HG02798 (cell line): ENCODE data around the gene CHRD.

Source experiments
- ATAC-seq: cut with Tn5 transposase; IDR thresholded peaks from one replicate; pipeline ENCODE4 v1.9.1; 2021; ENCODE audit warnings: mild to moderate bottlenecking; ENCODE audit not compliant: unreplicated experiment, poor library complexity

Gene CHRD

DNA sequence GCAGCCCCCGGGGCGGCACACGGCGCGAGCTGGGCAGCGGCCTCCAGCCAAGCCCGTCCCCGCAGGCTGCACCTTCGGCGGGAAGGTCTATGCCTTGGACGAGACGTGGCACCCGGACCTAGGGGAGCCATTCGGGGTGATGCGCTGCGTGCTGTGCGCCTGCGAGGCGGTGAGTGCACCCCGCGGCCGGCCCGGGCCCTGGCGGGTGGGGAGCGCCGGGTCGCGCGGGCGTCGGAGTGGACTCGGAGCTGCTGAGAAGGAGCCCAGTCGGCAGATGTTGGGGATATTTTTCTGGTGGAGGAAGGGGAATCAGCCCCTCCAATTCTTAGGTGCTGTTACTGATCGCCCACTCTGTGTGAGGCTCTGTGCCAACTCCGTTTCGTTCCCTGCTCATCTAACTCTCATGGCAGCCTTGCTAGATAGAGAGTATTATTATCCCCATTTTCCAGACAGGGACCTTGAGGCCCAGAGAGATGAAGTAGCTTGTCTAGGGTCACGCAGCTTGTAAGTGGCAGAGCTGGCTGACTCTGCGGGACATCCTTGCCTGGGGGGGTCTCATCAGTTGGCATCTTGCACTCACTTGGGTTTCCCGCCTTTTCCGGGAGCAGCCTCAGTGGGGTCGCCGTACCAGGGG lies 890 bp downstream of the CHRD start:
- ATAC-seq, result no peak

DNA sequence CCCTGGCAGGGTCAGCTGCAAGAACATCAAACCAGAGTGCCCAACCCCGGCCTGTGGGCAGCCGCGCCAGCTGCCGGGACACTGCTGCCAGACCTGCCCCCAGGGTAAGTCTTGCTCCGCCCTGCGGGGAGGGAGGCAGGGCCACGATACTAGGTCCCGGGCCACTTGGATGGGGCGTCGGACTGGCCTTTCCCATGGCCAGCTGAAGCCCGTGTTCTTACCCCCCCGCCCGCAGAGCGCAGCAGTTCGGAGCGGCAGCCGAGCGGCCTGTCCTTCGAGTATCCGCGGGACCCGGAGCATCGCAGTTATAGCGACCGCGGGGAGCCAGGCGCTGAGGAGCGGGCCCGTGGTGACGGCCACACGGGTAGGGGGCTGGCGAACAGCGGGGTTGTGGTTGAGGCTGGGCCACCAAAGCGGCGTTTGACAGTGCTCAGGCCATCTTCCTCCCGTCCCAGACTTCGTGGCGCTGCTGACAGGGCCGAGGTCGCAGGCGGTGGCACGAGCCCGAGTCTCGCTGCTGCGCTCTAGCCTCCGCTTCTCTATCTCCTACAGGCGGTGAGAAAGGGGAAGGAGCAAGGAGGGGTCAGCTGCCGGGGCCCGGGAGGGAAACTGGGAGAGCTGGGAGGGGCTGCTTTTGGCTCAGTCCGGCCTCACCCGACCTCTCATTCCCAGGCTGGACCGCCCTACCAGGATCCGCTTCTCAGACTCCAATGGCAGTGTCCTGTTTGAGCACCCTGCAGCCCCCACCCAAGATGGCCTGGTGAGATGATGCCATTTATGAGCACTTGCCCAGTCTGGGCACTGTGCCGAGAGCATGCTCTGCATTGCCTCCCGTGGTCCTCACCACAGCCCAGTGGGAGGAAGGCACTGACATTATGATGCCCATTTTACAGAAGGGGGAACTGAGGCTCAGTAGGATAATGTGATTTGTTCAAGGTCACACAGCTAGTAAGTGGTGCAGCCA lies 1.7 kb downstream of the CHRD start:
- no peak for ATAC-seq

DNA sequence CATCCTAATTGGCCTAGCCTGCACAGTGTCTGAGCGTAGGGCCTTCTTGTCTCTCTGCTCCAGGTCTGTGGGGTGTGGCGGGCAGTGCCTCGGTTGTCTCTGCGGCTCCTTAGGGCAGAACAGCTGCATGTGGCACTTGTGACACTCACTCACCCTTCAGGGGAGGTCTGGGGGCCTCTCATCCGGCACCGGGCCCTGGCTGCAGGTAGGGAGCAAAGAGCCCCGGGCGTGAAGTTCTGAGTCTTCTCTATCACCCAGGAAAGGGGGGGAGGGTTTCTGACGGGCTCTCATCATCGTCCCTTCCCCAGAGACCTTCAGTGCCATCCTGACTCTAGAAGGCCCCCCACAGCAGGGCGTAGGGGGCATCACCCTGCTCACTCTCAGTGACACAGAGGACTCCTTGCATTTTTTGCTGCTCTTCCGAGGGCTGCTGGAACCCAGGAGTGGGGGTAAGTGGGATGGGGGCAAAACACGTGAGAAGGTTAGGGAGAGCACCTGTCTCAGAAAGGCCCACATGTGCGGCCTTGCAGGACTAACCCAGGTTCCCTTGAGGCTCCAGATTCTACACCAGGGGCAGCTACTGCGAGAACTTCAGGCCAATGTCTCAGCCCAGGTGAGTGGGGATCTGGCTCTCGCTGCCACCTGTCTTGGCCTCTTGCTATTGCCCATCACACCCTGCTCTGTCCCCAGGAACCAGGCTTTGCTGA lies 2.6 kb downstream of the CHRD start:
- no peak for ATAC-seq

DNA sequence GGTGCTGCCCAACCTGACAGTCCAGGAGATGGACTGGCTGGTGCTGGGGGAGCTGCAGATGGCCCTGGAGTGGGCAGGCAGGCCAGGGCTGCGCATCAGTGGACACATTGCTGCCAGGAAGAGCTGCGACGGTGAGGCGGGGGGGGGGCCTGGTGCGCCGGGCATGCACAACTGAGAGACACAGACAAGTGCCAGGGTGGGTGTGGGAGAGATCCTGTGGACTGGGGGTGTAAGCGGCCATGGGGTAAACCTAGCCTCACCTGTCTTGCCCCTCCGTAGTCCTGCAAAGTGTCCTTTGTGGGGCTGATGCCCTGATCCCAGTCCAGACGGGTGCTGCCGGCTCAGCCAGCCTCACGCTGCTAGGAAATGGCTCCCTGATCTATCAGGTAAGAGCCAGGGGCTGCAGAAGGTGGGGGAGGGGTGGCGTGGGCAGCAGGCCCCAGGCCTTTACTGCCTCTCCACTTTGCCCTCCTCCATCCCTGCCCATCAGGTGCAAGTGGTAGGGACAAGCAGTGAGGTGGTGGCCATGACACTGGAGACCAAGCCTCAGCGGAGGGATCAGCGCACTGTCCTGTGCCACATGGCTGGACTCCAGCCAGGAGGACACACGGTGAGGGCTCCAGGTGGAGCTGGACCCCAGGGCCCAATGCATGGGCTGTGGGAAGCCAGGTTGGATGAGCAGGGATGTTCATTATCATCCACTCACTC lies 3.3 kb downstream of the CHRD start:
- ATAC-seq, result no peak

DNA sequence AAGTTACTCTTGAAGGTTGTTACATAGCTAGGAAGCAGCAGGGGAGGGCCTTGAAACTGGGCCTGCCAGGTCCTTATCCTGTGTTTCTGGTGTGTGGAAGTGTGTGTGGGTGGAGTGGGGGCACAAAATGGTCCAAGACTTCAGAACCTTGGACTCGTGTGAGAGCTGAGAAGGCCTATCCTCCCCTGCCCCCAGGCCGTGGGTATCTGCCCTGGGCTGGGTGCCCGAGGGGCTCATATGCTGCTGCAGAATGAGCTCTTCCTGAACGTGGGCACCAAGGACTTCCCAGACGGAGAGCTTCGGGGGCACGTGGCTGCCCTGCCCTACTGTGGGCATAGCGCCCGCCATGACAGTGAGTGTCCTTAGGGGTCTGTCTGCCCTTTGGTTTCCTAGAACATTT lies 4.5 kb downstream of the CHRD start:
- no peak for ATAC-seq

DNA sequence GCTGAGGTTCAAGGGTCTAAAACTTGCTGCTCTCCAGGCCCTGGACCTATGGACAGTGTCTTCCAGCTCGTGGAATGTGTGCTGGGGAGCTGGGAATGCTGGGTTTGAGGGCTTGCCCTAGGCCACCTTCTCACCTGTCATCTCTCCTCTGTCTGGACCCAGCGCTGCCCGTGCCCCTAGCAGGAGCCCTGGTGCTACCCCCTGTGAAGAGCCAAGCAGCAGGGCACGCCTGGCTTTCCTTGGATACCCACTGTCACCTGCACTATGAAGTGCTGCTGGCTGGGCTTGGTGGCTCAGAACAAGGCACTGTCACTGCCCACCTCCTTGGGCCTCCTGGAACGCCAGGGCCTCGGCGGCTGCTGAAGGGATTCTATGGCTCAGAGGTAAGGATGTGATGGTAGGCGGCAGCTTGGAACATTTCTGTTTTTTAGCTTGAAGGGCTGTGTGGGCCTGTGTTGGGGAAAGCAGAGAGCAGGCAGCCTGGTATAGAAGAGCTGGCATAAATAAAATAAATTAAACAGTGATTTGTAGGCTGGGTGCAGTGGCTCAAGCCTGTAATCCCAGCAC lies 5.1 kb downstream of the CHRD start:
- ATAC-seq, result no peak

DNA sequence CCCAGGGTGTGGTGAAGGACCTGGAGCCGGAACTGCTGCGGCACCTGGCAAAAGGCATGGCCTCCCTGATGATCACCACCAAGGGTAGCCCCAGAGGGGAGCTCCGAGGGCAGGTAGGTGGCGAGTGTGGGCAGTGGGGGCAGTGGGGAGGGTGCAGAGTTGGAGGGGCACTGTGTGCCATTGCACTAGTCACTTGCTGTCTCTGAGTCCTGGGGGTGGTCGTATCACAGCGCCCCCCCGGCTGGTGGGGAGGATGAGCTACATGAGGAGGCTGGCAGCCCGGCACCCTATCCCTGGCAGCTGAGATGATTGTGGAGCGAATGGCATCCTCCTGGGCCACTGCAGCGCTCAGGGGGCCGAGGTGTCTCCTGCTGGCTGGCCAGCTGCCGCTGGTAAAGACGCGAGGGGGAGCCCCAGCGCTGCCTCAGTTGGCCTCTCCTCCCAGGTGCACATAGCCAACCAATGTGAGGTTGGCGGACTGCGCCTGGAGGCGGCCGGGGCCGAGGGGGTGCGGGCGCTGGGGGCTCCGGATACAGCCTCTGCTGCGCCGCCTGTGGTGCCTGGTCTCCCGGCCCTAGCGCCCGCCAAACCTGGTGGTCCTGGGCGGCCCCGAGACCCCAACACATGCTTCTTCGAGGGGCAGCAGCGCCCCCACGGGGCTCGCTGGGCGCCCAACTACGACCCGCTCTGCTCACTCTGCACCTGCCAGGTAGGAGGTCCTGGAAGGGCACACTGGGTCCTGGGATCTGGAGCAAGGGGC lies 6.4 kb downstream of the CHRD start:
- ATAC-seq, result no peak

DNA sequence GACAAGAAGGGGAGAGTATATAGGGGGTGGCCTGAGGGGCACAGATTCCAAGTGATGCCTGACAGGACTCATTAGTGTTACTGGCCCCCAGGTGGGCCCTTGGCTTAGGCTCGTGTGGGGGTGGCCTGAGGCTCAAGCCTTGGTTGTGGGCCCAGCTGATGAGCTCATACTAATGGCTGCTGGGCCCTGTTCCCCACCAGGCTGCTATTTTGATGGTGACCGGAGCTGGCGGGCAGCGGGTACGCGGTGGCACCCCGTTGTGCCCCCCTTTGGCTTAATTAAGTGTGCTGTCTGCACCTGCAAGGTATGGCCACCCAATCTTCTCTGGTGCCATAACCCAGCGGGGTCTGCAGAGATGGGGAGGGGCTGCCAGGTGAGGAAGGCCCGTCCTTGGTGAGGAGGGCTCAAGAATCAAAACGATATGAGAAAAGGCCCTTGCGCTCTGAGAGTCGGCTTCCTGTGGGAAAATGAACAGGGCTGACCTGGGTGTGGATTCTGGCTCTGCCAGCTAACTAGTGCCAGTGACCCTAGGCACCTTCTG lies 7.4 kb downstream of the CHRD start:
- no peak for ATAC-seq

DNA sequence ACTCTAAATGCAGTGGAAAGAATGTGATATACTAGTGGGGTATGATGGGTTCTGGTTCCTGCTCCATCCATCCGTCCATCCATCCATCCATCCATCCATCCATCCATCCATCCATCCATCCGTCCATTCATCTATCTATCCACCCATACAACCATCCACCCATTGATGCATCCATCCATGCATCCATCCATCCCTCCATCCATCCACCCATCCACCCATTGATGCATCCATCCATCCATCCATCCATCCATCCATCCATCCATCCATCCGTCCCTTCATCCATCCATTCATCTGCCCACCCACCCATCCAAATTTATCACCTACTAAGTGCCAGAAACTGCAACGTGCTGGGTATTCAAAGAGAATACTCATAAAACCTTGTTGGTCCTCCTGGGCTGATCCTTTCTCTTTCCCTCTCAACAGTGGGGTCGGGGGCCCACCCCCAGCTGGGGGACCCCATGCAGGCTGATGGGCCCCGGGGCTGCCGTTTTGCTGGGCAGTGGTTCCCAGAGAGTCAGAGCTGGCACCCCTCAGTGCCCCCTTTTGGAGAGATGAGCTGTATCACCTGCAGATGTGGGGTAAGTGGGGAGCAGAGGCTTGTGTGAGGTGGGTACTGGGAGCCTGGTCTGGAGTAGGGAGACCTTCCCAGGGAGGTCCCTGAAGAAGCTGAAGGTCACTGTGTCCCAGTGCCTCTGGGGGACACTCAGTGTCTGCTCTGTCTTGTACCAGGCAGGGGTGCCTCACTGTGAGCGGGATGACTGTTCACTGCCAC lies 8.5 kb downstream of the CHRD start:
- ATAC-seq, result no peak

DNA sequence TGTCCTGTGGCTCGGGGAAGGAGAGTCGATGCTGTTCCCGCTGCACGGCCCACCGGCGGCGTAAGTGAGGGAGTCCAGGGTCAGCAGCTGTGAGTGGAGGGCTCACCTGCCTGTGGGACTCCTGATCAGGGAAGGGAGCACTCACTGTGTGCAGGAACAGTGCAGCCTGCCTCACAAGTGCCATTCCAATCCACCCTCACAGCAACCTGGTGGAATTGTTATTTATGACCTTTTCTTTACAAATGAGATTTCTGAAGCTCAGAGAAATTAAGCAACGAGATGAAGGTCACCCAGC lies 9.0 kb downstream of the CHRD start:
- no peak for ATAC-seq

DNA sequence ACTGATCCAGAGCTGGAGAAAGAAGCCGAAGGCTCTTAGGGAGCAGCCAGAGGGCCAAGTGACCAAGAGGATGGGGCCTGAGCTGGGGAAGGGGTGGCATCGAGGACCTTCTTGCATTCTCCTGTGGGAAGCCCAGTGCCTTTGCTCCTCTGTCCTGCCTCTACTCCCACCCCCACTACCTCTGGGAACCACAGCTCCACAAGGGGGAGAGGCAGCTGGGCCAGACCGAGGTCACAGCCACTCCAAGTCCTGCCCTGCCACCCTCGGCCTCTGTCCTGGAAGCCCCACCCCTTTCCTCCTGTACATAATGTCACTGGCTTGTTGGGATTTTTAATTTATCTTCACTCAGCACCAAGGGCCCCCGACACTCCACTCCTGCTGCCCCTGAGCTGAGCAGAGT lies 9.5 kb downstream of the CHRD start:
- no peak for ATAC-seq

DNA sequence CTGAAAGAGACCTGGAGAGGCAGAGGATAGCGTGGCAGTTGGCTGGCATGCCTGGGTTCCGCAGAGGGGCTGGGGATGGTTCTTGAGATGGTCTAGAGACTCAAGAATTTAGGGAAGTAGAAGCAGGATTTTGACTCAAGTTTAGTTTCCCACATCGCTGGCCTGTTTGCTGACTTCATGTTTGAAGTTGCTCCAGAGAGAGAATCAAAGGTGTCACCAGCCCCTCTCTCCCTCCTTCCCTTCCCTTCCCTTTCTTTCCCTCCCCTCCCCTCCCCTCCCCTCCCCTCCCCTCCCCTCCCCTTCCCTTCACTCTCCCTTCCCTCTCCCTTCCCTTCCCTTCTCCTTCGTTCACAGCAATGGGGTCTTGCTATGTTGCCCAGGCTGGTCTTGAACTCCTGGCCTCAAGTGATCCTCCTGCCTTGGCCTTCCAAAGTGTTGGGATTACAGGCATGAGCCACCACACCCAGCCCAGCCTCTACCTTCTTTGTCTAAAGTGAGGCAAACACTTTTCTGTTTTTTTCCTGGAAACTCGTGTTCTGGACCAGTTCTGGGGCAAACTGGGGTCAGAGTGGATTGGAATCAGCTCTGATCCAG lies 10.2 kb downstream of the CHRD start:
- ATAC-seq, result no peak

DNA sequence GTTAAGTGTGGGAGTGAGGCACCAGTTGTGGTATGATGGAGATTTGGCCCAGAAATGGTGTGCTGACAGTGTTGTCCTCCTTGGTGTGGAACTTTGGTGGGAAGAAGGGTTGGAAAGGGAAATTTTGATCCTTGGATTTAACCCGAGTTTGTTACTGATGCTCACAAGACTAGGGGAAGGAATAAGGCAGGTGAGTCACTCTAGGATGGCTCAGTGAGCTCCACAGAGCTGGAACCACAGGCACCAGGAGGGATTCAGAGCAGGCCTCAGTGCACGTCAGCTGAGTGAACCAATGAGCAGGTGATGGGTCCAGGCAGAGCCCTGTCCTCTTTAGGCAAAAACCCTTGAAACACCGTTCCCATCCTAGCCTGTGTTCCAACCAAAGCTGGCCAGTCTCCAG lies 11.4 kb downstream of the CHRD start:
- ATAC-seq, result no peak

DNA sequence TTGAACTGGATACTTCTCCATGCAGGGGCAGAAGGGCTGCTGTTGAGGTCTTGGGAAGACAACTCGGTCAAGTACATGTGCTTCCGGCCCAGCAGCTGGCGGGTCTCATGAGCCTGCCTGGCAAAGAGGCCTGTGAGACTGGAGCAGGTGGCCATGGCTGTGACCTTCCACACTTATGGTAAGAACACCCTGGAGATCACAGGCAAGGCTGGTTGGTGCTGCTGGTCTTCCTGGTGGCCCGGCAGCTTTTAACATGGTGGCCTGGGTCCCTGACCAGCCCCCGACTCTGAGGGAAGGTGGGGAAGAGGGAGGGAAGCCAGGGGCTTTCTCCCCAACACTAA lies 15.4 kb downstream of the CHRD start:
- ATAC-seq, result no peak

DNA sequence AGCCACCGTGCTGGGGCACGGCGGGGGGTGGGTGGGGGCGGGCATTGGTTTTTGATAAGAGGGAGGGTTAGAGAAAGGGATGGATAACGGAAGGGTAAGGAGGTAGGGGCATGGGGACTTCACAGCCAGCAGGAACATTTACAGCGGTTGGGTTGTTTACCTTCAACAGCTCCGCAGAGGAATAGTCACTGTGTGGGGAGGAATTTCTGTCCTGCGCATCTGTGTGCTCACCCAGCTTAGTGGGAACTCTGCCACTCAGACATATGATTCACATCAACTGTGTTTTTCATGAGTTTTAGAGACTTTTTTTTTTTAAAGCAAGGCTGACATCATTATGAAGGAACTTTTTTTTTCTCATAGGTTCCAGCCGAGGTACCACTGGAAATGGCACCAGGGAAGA lies 19.6 kb downstream of the CHRD start:
- ATAC-seq, result no peak

DNA sequence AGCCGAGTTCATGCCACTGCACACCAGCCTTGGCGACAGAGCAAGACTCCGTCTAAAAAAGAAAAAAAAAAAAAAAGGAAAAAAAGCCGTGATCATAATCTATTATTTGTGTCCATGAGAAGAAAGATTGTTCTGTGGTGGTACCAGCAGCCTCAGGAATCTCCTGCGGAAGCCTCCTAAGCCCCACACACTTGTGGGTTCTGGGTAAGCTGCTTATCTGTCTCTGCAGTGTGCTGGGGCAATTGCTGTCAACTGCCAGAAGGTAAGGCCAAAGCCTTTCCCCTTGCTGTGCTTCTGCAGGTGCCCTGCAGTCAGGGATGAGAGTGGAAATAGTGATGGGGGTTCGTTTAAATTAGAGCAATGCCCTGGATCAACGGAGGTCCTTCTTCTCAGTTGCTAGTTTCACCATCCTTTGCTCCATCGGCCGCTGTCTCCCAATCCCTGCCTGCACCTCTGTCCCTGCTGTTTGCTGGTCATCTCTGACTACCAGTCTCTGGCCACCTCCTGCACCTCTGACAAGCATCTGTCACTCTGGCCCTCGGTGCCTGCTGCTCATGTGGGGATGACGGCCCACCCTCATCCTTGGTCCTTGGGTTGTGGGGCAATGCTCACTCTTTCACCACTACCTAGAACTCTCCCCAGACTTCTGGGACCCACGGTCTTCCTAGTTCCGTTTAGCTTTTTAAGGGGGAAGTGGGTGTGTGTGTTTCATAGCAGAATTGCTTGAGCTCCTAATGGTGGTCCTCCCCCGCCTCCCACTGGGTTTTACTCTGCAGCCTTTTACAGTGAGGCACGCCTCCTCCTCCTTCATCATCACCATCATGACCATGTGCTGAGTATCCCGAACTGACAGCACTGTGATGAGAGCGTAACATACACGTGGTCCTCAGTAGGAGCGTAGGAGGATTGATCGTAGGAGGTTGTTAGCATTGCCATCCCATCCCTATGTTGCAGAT lies 25.5 kb downstream of the CHRD start:
- no peak for ATAC-seq

DNA sequence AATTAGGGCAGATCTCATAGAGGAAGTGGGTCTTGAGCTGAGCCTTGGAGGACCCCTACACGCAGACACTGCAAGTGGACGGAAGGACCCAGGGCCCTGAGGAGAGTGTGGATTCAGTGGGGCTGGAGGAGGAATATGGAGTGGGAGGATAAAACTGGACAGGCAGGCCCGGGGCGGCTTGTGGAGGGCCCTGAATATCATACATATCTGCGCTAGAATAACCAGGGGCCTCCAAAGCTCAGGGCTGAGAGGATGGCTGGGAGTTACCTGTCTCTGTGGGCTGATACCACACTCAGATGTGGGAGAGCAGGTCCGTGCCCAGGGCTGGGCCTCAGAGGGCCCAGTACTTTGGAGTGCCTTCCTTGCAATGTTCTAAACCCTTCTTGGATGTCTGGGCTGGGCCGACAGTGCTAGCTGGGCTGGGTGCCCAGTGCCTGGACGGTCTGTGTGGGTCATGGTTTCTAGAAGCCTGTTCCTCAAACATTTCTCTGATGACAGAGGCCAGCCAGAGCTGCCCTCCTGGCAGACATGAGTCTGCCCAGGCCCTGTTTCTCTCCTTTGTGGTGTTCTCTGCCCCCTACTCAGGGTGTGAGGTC lies 29.6 kb downstream of the CHRD start:
- ATAC-seq, result no peak
